Activated CD8-positive, alpha-beta memory T cell treated with anti-CD3 and anti-CD28 coated beads for 4 hours (primary cell): ENCODE measurements around the gene BAZ2B.

Experiments
- DNase-seq, 2 donors: peaks; one replicate each; pipeline ENCODE4 v3.0.0-alpha.2; 2020; ENCODE audit warnings: low read depth in 2 of 2

The BAZ2B gene

GRCh38 chr2:159462201-159462785 is 154.1 kb downstream of the BAZ2B start:
- DNase-seq: no peak

GRCh38 chr2:159461076-159461475 is 155.3 kb downstream of the BAZ2B start:
- no peak for DNase-seq

- DNase-seq: no peak
These were observed 156.1 kb downstream of the BAZ2B start for GRCh38 chr2:159460227-159460626.

- DNase-seq: no peak
These were observed 157.1 kb downstream of the BAZ2B start for GRCh38 chr2:159459279-159459678.

- DNase-seq: no peak
These were observed 158.8 kb downstream of the BAZ2B start for GRCh38 chr2:159457589-159457988.

- DNase-seq: no peak
These were observed 159.6 kb downstream of the BAZ2B start for GRCh38 chr2:159456500-159457426.

- DNase-seq: no peak
These were observed 160.9 kb downstream of the BAZ2B start for GRCh38 chr2:159455330-159455918.

GRCh38 chr2:159454185-159454584 is 162.2 kb downstream of the BAZ2B start:
- DNase-seq: no peak

- no peak for DNase-seq
These were observed 166.2 kb downstream of the BAZ2B start for GRCh38 chr2:159450180-159450579.

GRCh38 chr2:159449504-159450124 is 166.7 kb downstream of the BAZ2B start:
- DNase-seq: no peak

GRCh38 chr2:159446817-159447216 is 169.5 kb downstream of the BAZ2B start:
- no peak for DNase-seq

- DNase-seq: no peak
These were observed 170.1 kb downstream of the BAZ2B start for GRCh38 chr2:159446201-159446600.

- no peak for DNase-seq
These were observed 171.0 kb downstream of the BAZ2B start for GRCh38 chr2:159445307-159445706.

GRCh38 chr2:159444754-159445153 is 171.6 kb downstream of the BAZ2B start:
- DNase-seq: no peak

GRCh38 chr2:159442159-159442852 is 174.0 kb downstream of the BAZ2B start:
- no peak for DNase-seq

- DNase-seq: no peak
These were observed 175.2 kb downstream of the BAZ2B start for GRCh38 chr2:159441182-159441581.

- DNase-seq: no peak
These were observed 176.9 kb downstream of the BAZ2B start for GRCh38 chr2:159439421-159439820.

GRCh38 chr2:159438720-159439353 is 177.5 kb downstream of the BAZ2B start:
- no peak for DNase-seq

- no peak for DNase-seq
These were observed 178.1 kb downstream of the BAZ2B start for GRCh38 chr2:159438284-159438683.

- no peak for DNase-seq
These were observed 183.7 kb downstream of the BAZ2B start for GRCh38 chr2:159432610-159433009.

- no peak for DNase-seq
These were observed 189.3 kb downstream of the BAZ2B start for GRCh38 chr2:159427048-159427447.
